Smooth muscle cell of the coronary artery (primary cell): ENCODE measurements around the gene HEATR9. TPM values are rescaled to one million over a fixed set of nuclear protein-coding genes. Genes with fewer than 3 reads are reported as not detected.

Experiments used
- total RNA-seq: library from RNA; depleted of rRNA; stranded (reverse); fragments of >200 nt; gene quantifications from 2 replicates; pipeline ENCODE4 v1.2.3, GENCODE V29; 2014; ENCODE audit warnings: low replicate concordance

Gene HEATR9, protein sequence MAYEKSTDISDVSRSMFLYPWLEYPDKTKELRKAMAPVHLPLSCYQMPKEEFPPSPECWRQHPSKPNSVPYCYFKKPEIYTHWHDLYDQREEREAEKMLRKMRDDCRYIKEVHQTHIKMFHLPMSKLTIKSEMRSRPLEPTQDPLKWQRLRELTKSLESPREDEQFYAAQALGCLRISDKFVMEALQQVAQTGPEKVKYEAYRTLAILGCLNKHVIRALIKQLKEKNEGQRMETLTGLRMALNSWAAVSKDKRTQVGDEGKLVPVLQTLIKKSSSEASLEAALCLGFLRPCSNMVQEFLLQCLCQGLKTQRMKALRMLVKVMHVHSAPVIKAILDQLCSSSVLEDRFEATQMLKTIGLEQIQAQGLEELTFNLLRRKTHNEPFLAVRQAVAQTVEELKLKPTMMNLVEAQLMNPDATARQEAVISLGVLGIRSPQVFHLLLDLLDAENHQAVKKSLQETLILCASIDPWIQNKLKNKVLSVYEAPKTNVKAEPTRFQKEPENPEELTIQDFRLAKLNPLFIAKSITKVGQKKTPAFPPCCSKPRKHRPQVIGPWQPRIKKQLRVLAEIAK
- total RNA-seq = not detected in 2 replicates

DNA sequence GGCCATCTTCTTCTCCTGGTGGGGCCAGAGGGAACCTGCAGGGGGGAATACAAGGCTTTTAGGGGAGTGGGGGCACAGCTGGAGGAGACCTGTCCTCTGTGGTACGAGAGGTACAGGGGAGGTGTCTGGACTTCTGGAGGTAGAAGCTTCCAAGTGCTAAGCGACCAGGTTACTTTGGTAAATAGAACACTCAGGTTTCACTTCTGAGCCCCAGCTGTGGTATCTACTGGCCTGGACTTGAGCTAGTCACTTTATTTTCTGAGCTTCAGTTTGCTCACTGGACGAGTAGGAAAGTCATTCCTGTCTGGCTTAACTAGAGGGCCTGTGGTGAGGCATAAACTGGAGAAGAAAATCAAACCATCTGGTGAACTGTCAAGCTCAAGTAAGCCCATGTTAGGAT is at the start of gene HEATR9:
Gene HEATR9 (minus strand): TSS at position 155 of the 400 bp plus-strand sequence. CDS start 149 bp downstream, at position 6.

GRCh38 chr17:35879773-35880654 is 11.3 kb upstream of the HEATR9 start, which contains the start of gene CCL5:
Gene CCL5, minus strand, starts transcription at chr17:35880360.

GRCh38 chr17:35808962-35809854 is 59.5 kb downstream of the HEATR9 start, which contains the start of gene TAF15:
Gene TAF15, plus strand, starts transcription at chr17:35809484. Its CDS starts 86 bp downstream, at chr17:35809570.

Other genes with a start within 250 kb of the HEATR9 start
- 0.98 and 1.6 TPM in 2 replicates for gene RASL10B, start 137.3 kb downstream of the HEATR9 start, total RNA-seq
- 0.08 TPM in 1 of 2 replicates, not detected in the other for gene GAS2L2, start 115.7 kb downstream of the HEATR9 start, total RNA-seq
- not detected in 2 replicates for gene C17orf50, start 108.0 kb downstream of the HEATR9 start, total RNA-seq
- 0.60 TPM in 1 of 2 replicates, not detected in the other for gene MMP28, start 73.2 kb downstream of the HEATR9 start, total RNA-seq
- 48.0 and 60.9 TPM in 2 replicates for gene TAF15, start 59.4 kb downstream of the HEATR9 start, total RNA-seq
- gene CCL5, start 11.5 kb upstream of the HEATR9 start, total RNA-seq = 0.08 TPM in 1 of 2 replicates, not detected in the other
- 0.38 TPM in 1 of 2 replicates, not detected in the other for gene RDM1, start 61.9 kb upstream of the HEATR9 start, total RNA-seq
- not detected in 2 replicates for gene LYZL6, start 74.8 kb upstream of the HEATR9 start, total RNA-seq
- not detected in 2 replicates for gene CCL16, start 112.6 kb upstream of the HEATR9 start, total RNA-seq
- not detected in 2 replicates for gene CCL14, start 117.8 kb upstream of the HEATR9 start, total RNA-seq
- gene CCL15, start 132.7 kb upstream of the HEATR9 start, total RNA-seq = not detected in 2 replicates
- gene CCL23, start 149.1 kb upstream of the HEATR9 start, total RNA-seq = not detected in 2 replicates
- not detected in 2 replicates for gene CCL18, start 195.4 kb upstream of the HEATR9 start, total RNA-seq
- not detected in 2 replicates for gene CCL3, start 221.3 kb upstream of the HEATR9 start, total RNA-seq
- gene CCL4, start 234.9 kb upstream of the HEATR9 start, total RNA-seq = not detected in 2 replicates